ENCODE measurements around the gene ANXA2.
A peak's percentile ranks its signal among the peaks of the same experiment; 100 is the strongest.
"Not testable (repeated sequence)": the region's sequence is repeated elsewhere in the genome, so short reads cannot be mapped to it uniquely, and the experiment has no call there.

Gene ANXA2

GRCh38 chr15:60397772-60398445 is at the start of gene ANXA2:
Gene ANXA2 (minus strand): TSS chr15:60397986. CDS start chr15:60386075, 11,911 bp downstream.
- FAIRE-seq: no peak

- peak; percentile 87 for FAIRE-seq
Observed at GRCh38 chr15:60444289-60444912, 46.6 kb upstream of the ANXA2 start.

- no peak for FAIRE-seq
Observed at GRCh38 chr15:60442763-60443162, 45.0 kb upstream of the ANXA2 start.

GRCh38 chr15:60442031-60442650 is 44.4 kb upstream of the ANXA2 start:
- FAIRE-seq: peak; percentile 4

- FAIRE-seq: no peak
Observed at GRCh38 chr15:60441331-60441730, 43.5 kb upstream of the ANXA2 start.

GRCh38 chr15:60438646-60439045 is 40.9 kb upstream of the ANXA2 start:
- FAIRE-seq: no peak

- FAIRE-seq: no peak
Observed at GRCh38 chr15:60428935-60429334, 31.1 kb upstream of the ANXA2 start.

- peak; percentile 96 for FAIRE-seq
Observed at GRCh38 chr15:60426870-60427508, 29.2 kb upstream of the ANXA2 start.

- no peak for FAIRE-seq
Observed at GRCh38 chr15:60425461-60425860, 27.7 kb upstream of the ANXA2 start.

- FAIRE-seq: no peak
Observed at GRCh38 chr15:60424006-60424405, 26.2 kb upstream of the ANXA2 start.

GRCh38 chr15:60423537-60423936 is 25.8 kb upstream of the ANXA2 start:
- FAIRE-seq: peak; percentile 82

GRCh38 chr15:60421544-60421943 is 23.8 kb upstream of the ANXA2 start:
- FAIRE-seq: no peak

GRCh38 chr15:60420203-60420716 is 22.5 kb upstream of the ANXA2 start:
- no peak for FAIRE-seq

- FAIRE-seq: no peak
Observed at GRCh38 chr15:60419753-60420152, 22.0 kb upstream of the ANXA2 start.

- no peak for FAIRE-seq
Observed at GRCh38 chr15:60418096-60418495, 20.3 kb upstream of the ANXA2 start.

GRCh38 chr15:60417112-60417511 is 19.3 kb upstream of the ANXA2 start:
- no peak for FAIRE-seq

- no peak for FAIRE-seq
Observed at GRCh38 chr15:60416484-60416883, 18.7 kb upstream of the ANXA2 start.

GRCh38 chr15:60414016-60414682 is 16.4 kb upstream of the ANXA2 start:
- FAIRE-seq: no peak

GRCh38 chr15:60413231-60413824 is 15.5 kb upstream of the ANXA2 start:
- FAIRE-seq: no peak

- FAIRE-seq: not testable (repeated sequence)
Observed at GRCh38 chr15:60412807-60413206, 15.0 kb upstream of the ANXA2 start.

GRCh38 chr15:60411774-60412425 is 14.1 kb upstream of the ANXA2 start:
- no peak for FAIRE-seq

GRCh38 chr15:60410350-60410749 is 12.6 kb upstream of the ANXA2 start:
- not testable (repeated sequence) for FAIRE-seq
